Esophagus muscularis mucosa (tissue), 4 donors: Measurements from ENCODE around the gene BCL11A.

Experiments
- EP300 ChIP-seq: sonication (generic); formaldehyde crosslinking; IDR thresholded peaks from one replicate; pipeline ENCODE4 v1.6.1; 2017; ENCODE audit warnings: antibody characterized with exemption
- POLR2A ChIP-seq: fragments of 450-650 bp; IDR thresholded peaks from one replicate; pipeline ENCODE4 v1.6.1; 2017; ENCODE audit warnings: antibody characterized with exemption, moderate library complexity, mild to moderate bottlenecking, low read depth
- TF ChIP-seq, protein P1 (sequence below), 3 experiments: fragments of 200-600 bp in 2 of 3; fragments of 450-650 bp in 1 of 3; sonication (generic) in 2 of 3; IDR thresholded peaks; one replicate each; pipeline ENCODE4 v1.5.1; 2017 to 2019; ENCODE audit warnings: antibody characterized with exemption in 3 of 3, mild to moderate bottlenecking in 2 of 3, moderate library complexity in 1 of 3

- TF ChIP-seq POLR2A (no peak), EP300 (no peak)
- TF ChIP-seq, protein P1, sequence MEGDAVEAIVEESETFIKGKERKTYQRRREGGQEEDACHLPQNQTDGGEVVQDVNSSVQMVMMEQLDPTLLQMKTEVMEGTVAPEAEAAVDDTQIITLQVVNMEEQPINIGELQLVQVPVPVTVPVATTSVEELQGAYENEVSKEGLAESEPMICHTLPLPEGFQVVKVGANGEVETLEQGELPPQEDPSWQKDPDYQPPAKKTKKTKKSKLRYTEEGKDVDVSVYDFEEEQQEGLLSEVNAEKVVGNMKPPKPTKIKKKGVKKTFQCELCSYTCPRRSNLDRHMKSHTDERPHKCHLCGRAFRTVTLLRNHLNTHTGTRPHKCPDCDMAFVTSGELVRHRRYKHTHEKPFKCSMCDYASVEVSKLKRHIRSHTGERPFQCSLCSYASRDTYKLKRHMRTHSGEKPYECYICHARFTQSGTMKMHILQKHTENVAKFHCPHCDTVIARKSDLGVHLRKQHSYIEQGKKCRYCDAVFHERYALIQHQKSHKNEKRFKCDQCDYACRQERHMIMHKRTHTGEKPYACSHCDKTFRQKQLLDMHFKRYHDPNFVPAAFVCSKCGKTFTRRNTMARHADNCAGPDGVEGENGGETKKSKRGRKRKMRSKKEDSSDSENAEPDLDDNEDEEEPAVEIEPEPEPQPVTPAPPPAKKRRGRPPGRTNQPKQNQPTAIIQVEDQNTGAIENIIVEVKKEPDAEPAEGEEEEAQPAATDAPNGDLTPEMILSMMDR (IDR thresholded peaks at IDR 0.05), result no peak
These were observed 5.1 kb upstream of the BCL11A start for GRCh38 chr2:60558536-60558935.
